ENCODE results near the gene USP4. TPM values are rescaled to one million over a fixed set of nuclear protein-coding genes. Genes with fewer than 3 reads are reported as not detected.
"Not testable (repeated sequence)": the region's sequence is repeated elsewhere in the genome, so short reads cannot be mapped to it uniquely, and the experiment has no call there.

USP4 gene
- polyA plus RNA-seq, 3 donors: 58.0 to 78.6 (median 65.9) TPM

DNA sequence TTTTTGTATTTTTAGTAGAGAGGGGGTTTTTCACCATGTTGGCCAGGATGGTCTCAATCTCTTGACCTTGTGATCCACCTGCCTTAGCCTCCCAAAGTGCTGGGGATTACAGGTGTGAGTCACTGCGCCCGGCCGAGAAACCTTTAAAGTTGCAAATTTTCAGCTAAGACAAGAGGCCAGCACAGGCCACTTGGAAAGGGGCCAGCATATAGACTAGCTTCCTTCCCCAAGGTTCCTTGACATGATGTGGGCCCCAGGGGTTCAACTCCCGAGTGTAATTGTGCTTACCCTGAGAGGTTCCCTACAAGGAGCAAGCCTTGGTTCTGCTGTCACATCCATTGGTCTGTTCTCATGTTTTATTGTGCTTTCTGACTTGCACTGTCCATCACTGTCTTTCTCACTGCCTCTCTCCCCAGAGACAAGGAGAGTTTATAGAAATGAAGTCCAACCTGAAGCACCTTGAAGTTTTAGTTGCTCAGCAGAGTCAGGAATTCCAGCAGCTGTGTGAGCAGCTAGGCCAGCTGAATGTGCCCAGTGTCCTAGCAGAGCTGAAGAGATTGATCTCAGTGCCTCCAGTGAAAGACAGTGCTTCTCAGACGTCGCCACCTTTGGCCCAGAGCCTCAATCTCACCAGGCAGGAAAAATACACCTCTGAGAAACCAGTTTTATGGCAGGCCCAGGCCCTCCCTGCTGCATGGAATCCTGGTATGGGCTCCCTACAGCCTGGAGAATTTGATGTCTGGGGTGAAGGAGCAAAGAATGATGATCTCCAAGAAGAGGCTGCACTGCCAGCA lies 83.9 kb downstream of the USP4 start:
- no peak for DNase-seq

DNA sequence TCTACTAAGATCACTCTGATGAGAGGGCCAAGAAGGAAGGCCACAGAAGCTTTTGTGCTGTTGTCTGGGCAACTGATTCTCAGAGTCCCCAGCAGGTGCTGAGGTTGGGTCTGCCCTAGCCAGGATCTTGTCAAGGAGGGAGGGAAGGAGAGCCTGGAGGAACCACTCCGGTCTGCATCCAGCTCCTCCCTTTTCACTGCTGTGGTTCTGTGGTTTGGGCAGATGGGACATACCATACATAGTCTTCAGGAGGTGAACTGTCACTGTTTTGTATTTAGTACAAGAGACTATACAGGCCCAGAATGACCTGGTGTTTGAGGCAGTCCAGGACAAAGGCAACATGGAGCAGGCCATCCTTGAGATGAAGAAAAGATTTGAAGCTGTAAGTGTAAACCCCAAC lies 84.7 kb downstream of the USP4 start:
- no peak for DNase-seq

GRCh38 chr3:49253512-49253911 lies 86.3 kb downstream of the USP4 start:
- no peak for DNase-seq

- no peak for DNase-seq
These were observed 91.0 kb downstream of the USP4 start for GRCh38 chr3:49248840-49249227.

DNA sequence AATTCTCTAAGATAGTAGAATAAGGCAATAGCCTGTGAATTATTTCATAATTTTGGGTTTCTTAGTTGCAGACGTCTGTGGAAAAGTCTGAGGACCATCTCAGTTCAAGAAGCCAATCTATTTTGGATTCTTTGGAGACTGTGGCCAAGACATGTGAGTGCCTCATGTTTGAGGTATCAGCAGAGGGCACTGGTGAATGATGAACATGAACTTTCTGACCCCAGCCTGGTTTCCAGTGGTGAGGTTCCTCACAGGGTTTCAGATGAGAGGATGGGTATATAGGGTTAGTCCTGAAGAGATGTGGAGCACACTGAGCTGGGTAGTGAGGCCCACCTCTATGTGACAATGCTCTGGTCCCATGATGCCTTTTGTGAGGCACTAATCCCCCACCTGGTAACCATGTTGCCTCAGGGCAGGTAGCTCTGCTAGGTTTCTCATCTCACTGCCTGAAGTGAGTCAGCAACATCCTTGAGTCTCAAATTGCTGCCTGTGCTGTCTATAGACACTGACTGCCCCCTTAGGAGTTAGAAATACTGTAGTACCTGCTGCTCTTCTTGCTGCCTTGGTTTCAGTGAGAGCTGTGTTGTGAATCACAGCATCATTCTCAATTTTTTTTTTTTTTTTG lies 95.2 kb downstream of the USP4 start:
- DNase-seq: no peak

DNA sequence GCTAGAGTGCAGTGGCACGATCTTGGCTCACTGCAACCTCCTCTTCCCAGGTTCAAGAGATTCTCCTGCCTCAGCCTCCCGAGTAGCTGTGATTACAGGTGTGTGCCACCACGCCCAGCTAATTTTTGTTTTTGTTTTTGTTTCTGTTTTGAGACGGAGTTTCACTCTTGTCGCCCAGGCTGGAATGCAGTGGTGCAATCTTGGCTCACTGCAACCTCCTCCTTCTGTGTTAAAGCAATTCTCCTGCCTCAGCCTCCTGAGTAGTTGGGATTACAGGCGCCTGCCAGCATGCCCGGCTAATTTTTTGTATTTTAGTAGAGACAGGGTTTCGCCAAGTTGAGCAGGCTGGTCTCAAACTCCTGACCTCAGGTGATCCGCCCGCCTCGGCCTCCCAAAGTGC lies 99.8 kb downstream of the USP4 start:
- DNase-seq: not testable (repeated sequence)

DNA sequence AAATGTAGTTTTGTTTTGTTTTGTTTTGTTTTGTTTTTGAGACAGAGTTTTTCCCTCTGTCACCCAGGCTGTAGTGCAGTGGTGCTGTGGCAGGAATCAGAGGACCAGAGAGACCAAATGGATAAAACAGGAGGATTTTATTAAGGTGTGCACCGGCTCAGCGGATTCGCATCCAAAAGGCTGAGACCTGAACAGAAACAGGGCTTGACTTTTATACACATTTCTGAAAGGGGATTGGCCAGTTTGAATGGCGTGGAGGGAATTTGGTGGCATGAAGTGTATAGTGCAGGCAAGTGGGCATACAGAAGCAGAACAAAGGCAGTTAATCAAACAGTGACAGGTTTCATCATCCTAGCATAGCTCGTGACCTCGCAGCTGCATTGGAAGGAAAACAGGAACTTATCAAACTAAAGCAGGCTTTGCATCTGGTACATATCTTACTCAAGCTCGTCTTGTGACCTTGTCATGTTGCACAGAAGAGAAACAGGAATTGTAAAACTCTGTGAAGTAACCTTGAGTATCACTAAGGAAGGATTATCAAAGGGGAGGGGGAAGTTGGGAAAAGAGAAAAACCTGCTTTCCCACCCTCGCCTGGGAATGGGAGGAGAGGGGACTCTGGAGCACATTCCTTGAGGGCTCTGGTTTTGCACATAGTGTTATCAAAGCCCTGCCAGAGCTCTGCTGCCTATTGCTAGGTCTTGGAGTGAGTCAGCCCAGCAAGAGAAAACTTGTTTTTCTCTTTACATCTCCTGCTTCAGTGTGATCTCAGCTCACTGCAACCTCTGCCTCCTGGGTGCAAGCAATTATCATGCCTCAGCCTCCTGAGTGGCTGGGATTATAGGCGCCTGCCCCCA lies 101.4 kb downstream of the USP4 start:
- no peak for DNase-seq

DNA sequence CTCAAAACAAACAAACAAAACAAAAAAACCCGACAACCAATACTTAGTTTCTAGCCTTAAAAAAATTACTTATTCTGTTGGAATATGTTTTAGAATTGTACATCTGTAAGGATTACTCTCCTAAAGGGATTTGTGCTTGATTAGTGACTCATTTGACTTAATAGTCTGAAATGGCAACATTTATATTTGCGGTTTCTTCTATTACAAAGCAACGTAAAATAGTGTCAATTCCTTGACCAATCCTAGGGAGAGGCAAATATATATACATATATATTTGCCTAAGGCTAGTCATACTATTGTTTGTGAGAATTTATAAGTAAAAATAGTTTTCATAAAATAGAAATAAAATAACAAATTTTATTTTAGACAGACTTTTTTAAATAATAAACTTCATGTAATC lies 102.5 kb downstream of the USP4 start:
- no peak for DNase-seq

- DNase-seq: no peak
These were observed 103.6 kb downstream of the USP4 start for GRCh38 chr3:49236226-49236625.

GRCh38 chr3:49228817-49229216 lies 111.0 kb downstream of the USP4 start:
- not testable (repeated sequence) for DNase-seq

Other genes with a start within 250 kb of the USP4 start
- gene QRICH1, start 246.0 kb downstream of the USP4 start, polyA plus RNA-seq (ENCODE audit: insufficient read length in 3 of 3): 10 to 100 TPM; 78.9 to 87.3 (median 82.2) TPM
- 100 to 1,000 TPM; 310 to 324 (median 317) TPM for gene QARS1, start 235.3 kb downstream of the USP4 start, polyA plus RNA-seq (ENCODE audit: insufficient read length in 3 of 3)
- 10 to 100 TPM; 61.3 to 66.0 (median 61.4) TPM for gene USP19, start 219.2 kb downstream of the USP4 start, polyA plus RNA-seq (ENCODE audit: insufficient read length in 3 of 3)
- 100 to 1,000 TPM; 397 to 499 (median 414) TPM for gene LAMB2, start 207.0 kb downstream of the USP4 start, polyA plus RNA-seq (ENCODE audit: insufficient read length in 3 of 3)
- 10 to 100 TPM; 21.8 to 30.2 (median 26.8) TPM for gene CCDC71, start 173.7 kb downstream of the USP4 start, polyA plus RNA-seq (ENCODE audit: insufficient read length in 3 of 3)
- 10 to 100 TPM; 43.7 to 45.0 (median 44.1) TPM for gene KLHDC8B, start 168.5 kb downstream of the USP4 start, polyA plus RNA-seq (ENCODE audit: insufficient read length in 3 of 3)
- 10 to 100 TPM in 2 of 3 donors, 1 to 10 TPM in 1; 8.7 to 15.5 (median 14.1) TPM for gene C3orf62, start 62.8 kb downstream of the USP4 start, polyA plus RNA-seq (ENCODE audit: insufficient read length in 3 of 3)
- gene GPX1, start 18.3 kb upstream of the USP4 start, polyA plus RNA-seq (ENCODE audit: insufficient read length in 3 of 3): 100 to 1,000 TPM; 145 to 187 (median 184) TPM
- gene RHOA, start 71.9 kb upstream of the USP4 start, polyA plus RNA-seq (ENCODE audit: insufficient read length in 3 of 3): 100 to 1,000 TPM; 464 to 540 (median 513) TPM
- gene TCTA, start 72.4 kb upstream of the USP4 start, polyA plus RNA-seq (ENCODE audit: insufficient read length in 3 of 3): 10 to 100 TPM; 32.5 to 40.4 (median 36.1) TPM
- gene AMT, start 82.4 kb upstream of the USP4 start, polyA plus RNA-seq (ENCODE audit: insufficient read length in 3 of 3): 10 to 100 TPM; 40.0 to 48.4 (median 43.4) TPM
- gene NICN1, start 89.3 kb upstream of the USP4 start, polyA plus RNA-seq (ENCODE audit: insufficient read length in 3 of 3): 10 to 100 TPM; 22.7 to 27.3 (median 25.5) TPM
- gene DAG1, start 130.2 kb upstream of the USP4 start, polyA plus RNA-seq (ENCODE audit: insufficient read length in 3 of 3): 100 to 1,000 TPM; 119 to 120 (median 119) TPM
- gene BSN, start 214.4 kb upstream of the USP4 start, polyA plus RNA-seq (ENCODE audit: insufficient read length in 3 of 3): 1 to 10 TPM; 1.6 to 2.1 (median 2.0) TPM

Measured in renal pelvis (tissue), 4 donors.